DMS53 treated with DMSO at 0.1 percent for 48 hours (cell line): ENCODE data around the gene EHBP1.

Experiments used
- DNase-seq: peaks from one replicate; lab custom pipeline; 2025; ENCODE audit not compliant: unreplicated experiment; lab: John Stamatoyannopoulos, UW

EHBP1 gene

DNA sequence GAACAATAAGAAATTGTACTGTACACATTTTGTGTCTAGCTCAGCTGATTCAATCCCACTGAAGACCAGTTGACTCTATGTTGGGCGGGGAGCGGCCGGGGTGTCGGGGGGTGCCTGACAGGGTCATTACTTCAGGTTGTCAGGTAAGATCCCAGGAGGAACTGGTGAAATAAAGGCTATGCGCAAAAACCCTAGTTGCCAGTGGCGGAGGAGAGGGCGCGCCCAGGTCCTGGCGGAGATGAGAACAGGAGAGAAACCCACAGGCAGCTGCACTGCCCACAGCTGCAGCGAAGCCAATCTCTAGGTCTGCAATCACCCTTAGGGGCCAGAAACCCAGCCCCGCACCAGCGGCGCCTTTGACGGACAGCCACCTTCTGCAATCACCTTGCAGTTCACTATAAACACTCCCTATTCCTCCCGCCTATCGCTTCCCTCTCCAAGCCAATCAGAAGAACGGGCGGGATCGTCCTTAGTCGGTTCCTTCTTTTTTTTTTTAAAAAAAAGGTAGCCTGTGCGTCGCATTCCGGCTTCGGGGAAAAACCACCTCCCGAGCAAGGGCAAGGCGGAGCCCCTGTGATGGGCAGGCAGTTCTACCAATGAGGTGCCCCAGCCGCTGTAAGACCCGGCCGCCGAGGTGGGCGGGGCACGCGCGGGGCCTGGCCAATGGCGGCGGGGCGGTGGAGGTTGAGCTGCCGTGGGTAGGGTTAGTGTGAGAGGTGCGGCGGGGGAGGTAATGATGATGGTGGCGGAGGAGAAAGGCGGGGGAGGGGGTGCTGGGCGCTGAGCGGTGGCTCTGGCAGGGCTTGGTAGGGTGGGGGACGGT, at the start of gene EHBP1:
EHBP1 (plus strand) TSS at position 707 of the 823 bp plus-strand sequence. CDS start 1,479 bp downstream, outside the sequence.
- peak; percentile 99 for DNase-seq

GRCh38 chr2:62657783-62658182, 47.7 kb upstream of the EHBP1 start:
- no peak for DNase-seq

GRCh38 chr2:62658891-62659290, 46.6 kb upstream of the EHBP1 start:
- DNase-seq: no peak

- DNase-seq: no peak
These were observed 45.4 kb upstream of the EHBP1 start for GRCh38 chr2:62660087-62660486.

- DNase-seq: no peak
These were observed 44.8 kb upstream of the EHBP1 start for GRCh38 chr2:62660582-62661262.

DNA sequence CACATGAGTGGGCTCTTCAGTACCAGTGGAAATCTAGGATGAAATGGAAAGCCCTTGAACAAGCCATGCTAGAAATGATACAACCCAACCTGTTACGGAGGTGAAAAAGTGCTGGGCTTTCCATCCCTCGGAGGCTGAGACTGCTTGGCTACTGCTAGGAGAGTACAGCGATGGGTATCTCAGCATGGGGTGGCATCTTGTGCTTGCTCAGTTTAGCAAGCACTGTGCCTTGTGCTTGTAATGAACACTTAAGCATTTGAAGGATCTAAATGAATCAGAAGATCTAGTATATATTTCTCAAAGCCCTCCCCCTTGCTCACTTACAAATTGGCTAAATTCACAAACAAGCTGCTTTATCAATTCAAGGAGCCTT, 44.3 kb upstream of the EHBP1 start:
- no peak for DNase-seq

GRCh38 chr2:62662131-62662530, 43.4 kb upstream of the EHBP1 start:
- DNase-seq: no peak

GRCh38 chr2:62662554-62662953, 43.0 kb upstream of the EHBP1 start:
- DNase-seq: no peak

DNA sequence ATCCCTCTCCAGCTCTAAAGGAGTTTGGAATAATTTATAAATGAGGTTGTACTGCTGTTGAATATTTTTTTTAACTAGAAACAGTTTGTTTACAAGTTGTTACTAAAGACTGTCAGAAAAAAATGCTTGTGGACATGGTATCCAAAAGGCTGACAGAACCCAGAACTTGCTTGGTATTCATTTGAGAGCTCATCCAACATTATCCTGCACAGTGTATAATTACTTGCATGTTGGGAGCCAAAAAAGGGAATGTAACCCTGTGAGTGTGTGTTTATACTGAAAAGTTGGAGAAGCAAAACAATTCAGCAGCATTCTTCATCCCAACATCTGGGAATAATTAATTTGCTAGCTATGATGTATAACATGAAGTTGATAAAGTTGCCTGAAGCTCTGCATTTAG, 42.1 kb upstream of the EHBP1 start:
- DNase-seq: no peak

GRCh38 chr2:62663920-62664795, 41.4 kb upstream of the EHBP1 start:
- DNase-seq: no peak

GRCh38 chr2:62665446-62665845, 40.1 kb upstream of the EHBP1 start:
- DNase-seq: no peak

DNA sequence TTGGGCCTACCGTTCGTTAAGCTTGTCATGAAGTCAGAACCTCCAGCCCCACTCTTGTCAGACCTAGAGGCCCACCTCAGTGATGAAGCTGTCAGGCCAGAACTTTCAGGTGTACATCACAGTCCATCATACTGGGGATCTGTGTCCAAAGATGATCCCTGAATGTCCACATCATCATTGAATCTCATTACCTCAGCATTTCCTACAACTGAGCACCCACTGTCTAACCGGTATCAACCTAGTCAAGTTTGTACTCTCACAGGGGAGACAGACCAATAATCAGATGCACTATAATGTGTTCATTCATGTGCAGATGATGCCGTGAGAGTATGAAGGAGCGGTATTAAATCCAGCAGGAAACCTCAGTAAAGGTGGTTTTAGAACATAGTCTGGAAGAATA, 36.3 kb upstream of the EHBP1 start:
- no peak for DNase-seq

DNA sequence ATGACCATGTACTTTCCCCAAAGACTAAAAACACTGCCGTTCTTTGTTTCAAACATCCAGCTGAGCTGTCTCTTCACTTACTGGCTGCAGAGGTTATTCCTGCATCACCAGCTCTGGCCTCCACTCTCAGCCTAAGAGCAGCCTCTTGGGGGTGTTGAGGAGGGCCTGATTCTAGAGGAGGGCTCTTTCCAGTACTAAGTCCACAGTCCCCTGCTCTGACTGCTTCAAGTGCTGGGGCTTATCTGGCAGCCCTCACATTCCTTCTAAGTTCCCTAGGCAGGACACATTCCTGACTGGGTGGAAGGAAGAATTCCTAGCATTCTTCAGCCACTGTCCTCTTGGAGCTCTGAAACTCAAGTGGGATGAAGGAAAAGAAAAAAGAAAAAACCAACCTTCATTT, 32.9 kb upstream of the EHBP1 start:
- DNase-seq: no peak

- no peak for DNase-seq
These were observed 30.5 kb upstream of the EHBP1 start for GRCh38 chr2:62675062-62675461.

DNA sequence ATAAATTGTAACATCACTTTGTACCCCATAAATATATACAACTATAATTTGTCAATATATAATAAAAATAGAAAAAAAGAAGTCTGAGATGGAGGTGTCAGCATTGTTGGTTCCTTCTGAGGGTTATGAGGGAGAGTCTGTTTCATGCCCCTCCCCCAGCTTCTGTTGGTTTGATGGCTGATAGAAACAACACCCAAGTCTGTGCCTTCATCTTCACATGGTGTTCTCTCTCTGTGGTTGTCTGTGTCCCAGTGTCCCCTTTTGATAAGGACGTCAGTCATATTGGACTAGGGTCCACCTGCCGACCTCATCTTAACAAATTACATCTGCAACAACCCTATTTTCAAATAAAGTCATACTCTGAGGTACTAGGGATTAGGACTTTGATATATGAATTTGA, 20.3 kb upstream of the EHBP1 start:
- no peak for DNase-seq

GRCh38 chr2:62686012-62686685, 19.4 kb upstream of the EHBP1 start:
- no peak for DNase-seq

DNA sequence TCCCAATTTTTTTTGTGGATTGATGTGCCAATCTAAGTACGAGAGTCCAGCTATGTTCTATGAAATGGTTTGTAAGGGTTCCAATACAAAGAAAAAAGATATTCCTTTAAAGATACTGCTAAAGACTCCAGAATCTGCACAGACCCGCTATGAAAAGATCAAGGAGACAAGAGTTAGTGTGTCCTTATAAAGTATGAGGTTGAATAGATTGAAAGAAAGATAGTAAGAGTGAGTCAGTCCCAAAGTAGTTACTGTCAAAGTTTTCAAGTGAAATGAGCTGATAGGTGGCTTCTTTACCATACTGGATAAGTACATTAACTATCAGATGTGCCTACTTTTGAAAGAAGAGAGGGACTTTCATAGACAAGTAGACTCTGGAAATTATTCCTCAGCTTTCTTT, 17.9 kb upstream of the EHBP1 start:
- DNase-seq: no peak

GRCh38 chr2:62688771-62689170, 16.7 kb upstream of the EHBP1 start:
- DNase-seq: no peak

- no peak for DNase-seq
These were observed 14.3 kb upstream of the EHBP1 start for GRCh38 chr2:62691186-62691585.

DNA sequence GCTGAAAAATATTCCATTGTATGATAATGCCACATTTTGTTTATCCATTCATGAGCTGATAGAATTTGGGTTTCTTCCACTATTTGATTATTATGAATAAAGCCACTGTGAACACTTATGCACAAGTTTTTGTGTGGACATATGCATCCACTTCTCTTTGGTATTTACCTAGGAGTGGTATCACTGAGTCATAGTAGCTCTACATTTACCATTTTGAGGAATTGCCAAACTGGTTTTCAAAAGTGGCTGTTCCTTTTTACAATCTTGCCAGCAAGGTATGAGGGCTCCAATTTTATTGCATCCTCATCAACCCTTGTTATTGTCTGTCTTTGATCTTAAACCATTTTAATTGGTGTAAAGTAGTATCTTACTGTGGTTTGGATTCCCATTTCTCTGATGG, 13.3 kb upstream of the EHBP1 start:
- no peak for DNase-seq

- no peak for DNase-seq
These were observed 6.9 kb upstream of the EHBP1 start for GRCh38 chr2:62698653-62699052.
